Amniotic epithelial cell (primary cell): Measurements from ENCODE around the gene HAND1.
"Not testable (repeated sequence)": the region's sequence is repeated elsewhere in the genome, so short reads cannot be mapped to it uniquely, and the experiment has no call there.

Experiments used
- DNase-seq: peaks from one replicate; pipeline ENCODE4 v3.0.0-alpha.2; 2010; ENCODE audit warnings: low read depth

HAND1 gene

DNA sequence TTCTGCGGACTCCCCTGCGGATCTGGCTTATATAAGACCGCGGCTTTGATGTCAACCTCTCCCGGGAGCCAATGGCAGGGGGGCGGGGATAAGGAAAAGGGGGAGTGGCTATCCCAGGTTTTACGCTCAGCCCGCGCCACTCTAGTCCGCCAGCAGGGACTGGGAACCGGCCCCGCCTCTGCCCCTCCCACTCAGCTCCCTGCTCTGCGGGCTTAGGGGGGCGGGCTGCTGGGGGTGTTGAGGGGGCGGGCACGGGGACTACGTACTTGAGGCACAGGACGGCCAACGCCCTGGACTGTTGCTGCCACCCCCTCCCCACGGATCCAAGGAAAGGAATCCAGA lies at the start of gene HAND1:
TSS of gene HAND1 (minus strand) at position 4 of the 342 bp plus-strand sequence. CDS start 219 bp downstream, outside the sequence.
- no peak for DNase-seq

DNA sequence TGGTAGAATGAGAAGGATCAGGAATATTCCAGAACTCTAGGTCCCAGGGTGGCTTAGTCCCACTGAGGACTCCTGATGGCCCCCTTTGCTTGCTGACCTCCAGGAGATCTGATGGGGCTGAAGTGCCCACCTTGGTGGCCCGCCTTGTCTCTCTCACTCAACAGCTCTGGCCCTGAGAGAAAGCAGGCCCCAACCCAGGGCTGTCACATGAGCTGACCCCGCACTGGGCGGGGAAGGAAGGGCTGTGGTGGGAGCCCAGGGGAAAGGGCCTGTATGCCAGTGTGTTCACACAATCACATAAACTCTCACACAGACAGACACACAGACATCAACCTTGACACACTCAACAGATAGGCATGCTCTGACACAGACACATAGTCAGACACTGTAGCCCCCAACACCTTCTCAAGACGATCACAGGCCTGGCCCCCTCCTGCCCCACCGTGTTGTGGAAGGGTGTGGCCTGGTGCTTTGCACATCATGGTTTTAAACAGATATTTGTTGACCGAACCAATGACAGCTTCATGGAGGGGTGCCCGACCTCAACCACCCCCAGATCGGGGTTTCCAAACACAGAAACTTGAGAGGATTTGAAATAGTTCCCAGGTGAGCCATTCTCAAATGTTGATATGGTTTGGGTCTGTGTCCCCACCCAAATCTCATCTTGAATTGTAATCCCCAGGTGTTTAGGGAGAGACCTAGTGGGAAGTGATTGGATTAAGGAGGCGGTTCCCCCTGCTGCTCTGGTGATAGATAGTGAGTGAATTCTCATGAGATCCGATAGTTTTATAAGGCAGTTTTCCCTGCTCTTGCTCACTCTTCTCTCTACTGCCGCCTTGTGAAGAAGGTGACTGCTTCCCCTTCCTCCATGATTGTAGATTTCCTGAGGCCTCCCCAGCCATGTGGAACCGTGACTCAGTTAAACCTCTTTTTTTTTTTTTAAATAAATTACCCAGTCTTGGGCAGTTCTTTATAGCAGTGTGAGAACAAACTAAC lies 48.5 kb upstream of the HAND1 start:
- DNase-seq: no peak

DNA sequence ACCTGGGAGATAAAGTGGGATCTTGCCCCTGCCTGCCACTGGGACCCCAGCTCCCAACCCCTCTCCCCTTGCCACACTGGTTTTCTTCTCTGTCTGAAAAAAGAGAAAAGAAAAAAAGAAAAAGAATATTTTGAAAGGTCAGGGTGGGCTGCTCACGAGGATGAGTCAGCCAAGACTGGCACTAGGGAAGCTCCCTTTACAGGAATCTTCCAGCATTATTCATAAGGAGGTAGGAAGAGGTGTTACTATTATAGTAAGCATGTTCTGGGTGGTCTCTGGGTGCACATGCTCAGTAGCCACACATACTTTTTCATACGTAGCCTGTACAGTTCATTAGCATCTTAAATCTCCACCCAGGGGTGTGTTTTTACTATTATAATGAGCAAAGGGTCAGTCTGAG lies 46.8 kb upstream of the HAND1 start:
- DNase-seq: no peak

DNA sequence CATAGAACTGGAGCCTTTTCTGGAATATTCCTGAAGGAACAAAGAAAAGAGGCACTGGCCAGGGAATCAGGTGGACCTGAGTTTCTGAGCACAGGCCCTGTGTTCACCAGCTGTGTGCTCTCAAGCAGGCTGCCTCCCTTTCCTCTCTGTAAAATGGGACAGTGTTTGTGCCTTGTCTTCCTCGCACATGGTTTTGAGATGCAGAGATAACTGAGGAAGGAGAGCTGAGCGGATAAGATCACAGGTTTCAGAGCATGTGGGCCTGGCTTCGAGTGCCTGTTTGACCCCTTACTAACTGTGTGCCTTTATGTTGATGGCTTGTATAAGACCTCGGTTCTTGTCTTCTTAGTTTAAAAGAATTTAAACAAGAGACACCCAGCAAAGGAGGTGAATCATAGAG lies 46.2 kb upstream of the HAND1 start:
- no peak for DNase-seq

DNA sequence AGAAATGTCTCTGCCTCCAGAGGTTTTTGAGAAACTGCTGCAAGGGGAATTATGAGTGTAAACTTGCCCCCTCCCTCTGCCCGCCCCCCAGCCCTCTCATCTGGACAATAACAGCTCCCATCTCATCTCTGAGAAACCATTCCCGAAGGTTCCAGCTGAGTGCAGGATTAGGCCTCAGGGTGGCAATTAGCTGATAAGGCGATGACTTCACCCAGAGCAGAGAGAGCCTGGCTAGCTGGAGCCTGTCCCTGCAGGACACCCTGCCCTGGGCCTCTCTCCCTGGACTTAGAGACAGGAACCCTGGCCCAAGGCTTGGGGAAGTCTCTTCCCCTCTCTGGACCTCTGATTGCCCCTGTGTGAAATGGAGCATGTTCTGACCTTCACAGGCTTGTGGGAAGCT lies 45.7 kb upstream of the HAND1 start:
- DNase-seq: peak; percentile 55

DNA sequence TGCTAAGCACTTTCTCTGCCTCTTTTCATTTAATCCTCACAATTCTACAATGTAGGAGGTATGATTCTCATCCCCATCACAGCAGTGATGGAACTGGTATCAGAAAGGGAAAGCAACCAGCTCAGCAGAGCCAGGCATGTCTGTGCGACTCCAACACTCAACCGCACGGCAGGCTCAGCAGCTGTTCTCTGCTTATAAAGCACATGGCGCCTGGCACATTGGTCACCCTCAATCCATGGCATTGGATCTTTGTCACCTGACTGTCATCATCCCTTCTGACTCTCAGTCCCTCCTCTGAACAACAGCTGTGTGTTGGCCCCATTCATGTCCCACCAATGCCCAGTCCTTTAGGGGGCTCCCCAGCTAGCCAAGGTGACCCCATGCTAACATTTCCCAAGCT lies 45.1 kb upstream of the HAND1 start:
- no peak for DNase-seq

DNA sequence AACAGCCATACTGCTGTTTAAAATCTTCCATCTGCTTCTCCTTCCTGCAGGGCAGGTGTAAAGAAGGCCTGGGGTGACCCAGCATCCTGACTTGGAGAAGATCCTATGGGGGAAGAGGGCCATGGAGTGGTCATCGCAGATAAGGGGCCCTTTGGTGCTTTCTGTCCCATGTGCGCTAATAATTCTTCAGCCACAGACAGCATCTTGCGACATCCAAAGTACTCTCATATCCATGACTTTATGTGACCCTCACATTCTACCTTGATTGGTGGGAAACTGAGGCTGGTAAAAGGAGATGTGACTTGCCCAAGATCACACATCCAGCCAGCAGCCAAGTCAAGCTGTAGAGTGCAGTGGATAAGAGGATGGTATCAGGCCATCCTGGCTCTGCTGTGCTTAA lies 44.3 kb upstream of the HAND1 start:
- DNase-seq: no peak

DNA sequence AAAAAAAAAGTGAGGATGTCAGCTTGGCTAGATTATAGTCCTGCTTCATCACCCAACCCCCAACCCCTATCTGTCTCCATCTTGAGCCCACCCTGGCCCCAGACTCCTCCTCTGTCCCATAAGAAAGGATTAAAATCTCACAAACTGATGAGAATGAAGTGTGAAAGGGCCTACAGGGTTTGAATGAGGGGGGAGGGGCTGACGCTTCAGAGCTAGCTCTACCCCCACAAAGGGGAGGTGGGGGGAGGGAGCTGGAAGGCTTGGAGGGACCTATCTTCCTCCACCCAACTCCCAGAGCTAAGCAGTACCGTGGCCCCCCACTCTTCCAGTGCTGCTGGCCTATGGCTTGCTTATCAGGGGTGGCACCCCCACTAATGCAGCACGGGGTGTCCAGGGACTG lies 43.7 kb upstream of the HAND1 start:
- DNase-seq: no peak

DNA sequence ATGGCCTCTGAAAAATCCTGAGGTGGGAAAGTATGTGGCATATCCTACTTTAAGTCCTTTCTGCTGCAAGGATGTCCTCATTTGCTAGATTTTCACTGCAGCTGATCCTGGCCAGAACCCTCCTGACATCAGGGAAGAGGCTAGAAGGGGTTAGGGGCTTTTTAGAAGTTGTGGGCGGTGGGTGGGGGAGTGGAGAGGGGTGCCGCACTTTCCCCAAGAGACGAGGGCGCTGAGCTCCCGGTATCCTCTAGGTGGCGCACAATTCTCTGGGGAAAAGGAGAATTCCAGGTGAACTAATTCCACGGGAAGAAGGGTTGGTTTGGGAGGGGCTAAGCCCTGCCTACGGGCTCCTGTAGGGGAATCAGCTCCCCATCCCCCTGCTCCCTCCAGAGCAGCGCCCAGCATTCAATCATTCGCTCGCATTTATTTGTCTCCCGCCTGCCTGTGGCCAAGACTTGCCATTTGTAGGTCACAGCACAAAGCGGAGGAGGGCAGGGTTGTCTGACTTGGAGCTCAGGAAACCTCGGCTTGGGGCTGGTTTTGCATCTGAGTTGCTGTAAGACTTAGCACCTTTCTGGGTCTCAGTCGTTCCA lies 42.9 kb upstream of the HAND1 start:
- DNase-seq: no peak

DNA sequence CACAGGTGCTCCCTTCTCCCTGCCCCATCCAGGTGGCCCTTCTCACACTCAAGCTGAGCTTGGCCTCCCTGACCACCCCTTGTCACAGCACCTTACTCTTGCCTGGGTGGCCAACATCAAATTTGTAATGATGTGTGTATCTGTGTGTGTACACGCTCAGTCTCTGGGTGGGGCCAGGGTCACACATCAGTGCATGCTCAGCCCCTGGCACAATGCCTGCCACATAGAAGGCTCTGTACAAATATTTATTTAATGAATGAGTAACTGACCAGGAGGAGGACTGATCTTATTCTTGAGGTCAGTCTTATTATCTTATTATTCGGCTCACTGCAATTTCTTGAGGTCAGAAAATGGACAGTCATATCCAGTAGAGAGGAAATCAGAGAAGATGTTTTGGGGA lies 41.3 kb upstream of the HAND1 start:
- peak; percentile 73 for DNase-seq

DNA sequence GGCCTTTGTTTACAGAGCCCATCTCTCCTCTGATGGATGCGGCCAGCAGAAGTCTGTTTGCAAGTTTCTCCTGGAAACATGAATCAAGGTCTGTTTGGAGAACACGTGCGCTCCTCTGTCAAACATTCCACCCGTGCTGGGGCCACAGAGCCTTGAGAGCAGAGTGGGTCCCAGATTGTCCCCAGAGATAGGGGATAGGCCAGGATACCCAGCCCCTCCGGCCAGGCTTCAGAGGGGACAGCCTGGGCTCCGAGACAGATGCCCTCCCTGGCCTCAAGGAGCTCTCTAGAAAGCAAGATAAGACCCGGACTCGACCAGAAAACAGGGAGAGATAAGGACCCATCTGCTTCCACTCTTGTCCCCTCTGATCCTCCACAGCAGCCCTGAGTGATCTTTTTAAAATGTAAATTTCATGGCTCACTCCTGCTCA lies 40.4 kb upstream of the HAND1 start:
- DNase-seq: no peak

DNA sequence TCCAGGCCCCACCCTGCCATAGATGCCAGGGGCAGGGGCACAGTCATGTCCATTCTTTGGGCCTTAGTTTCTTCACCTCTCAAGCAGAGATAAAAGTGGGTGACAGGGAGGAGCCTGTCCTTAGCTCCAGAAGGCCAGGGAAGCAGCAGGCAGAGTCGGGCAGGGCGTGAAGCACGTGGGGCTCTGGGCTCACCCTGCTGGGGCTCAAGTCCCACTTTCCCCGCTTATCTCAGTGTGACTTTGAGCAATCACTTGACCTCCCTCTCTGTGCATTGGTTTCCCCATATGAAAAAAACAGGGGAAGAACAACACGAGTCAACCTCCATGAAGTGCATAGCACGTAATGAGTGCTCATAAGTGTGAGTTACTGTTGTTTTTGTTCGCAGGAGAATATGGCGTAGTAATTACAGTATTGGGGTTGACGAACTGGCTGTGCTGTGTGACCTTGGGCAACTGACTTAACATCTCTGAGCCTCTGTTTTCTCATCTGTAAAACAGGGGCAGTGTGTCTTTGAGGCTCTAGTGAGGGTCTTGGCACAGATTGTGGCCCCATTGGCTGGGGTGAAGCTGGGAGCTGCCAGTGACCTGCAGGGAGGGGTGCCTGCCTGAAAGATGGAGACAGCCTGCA lies 39.9 kb upstream of the HAND1 start:
- no peak for DNase-seq

DNA sequence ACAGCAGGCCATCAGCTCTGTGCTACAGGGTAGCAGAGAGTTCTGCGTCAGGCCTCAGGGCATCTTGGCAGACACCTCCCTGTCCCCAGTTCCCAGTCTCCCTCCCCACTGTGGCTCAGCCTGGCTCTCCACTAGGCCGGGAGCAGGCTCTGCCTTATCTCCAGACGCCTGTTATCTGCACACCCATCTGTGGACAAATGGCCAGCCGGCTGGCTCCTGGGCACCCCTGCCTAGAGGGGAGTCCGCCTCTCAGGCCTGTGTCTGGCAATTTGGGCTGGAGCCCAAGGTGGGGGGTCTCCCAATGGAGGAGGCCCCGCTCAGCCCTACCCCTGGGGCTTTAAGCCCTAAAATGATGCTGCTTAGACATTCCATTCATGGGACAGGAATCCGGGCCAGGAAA lies 39.2 kb upstream of the HAND1 start:
- no peak for DNase-seq

DNA sequence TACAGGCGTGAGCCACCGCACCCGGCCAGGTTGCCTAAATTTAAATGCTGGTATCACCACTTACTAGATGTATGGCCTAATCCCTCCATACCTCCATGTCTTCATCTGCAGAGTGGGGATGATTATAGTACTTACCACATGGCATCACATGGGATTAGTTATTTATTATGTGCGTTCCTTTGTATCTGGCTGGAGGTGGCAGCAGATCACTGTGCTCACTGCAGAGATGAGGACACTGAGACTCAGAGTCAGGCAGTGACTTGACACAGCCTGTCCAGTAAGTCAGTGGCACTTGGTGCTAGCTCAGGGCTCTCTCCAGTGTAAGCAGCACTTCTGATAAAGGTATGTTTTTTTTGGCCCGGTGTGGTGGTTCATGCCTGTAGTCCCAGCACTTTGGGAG lies 38.4 kb upstream of the HAND1 start:
- no peak for DNase-seq

DNA sequence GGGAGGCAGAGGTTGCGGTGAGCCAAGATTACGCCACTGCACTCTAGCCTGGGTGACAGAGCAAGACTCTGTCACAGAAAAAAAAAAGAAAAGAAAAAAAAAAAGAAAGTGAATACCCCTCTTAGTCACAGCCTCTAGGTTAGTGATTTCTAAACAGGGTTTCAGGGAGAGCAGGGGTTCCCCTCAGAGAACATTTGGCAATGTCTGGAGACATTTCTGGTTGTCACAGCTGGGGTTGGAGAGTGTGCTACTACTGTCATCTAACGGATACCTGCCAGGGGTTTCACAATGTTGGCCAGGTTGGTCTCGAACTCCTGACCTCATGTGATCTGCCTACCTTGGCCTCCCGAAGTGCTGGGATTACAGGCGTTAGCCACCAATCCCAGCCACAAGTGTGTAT lies 37.5 kb upstream of the HAND1 start:
- not testable (repeated sequence) for DNase-seq

DNA sequence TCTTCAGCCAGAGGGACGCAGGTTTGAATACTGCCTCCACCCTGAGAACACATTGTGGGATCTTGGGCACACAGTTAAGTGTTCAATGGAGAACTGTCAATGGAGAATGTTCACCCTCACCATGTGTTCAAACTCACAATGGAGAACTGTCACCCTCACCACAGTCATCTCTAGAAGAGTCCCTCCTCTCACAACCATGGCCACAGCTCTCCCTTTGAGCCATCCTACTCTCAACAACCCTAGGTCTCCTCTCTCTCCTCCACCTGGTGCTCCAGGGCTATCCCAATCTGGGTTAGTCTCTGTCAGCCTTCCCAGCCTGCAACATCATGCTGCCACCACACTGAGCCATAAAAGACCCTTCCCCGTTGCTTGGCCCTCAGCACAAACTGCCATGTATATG lies 36.3 kb upstream of the HAND1 start:
- DNase-seq: no peak

DNA sequence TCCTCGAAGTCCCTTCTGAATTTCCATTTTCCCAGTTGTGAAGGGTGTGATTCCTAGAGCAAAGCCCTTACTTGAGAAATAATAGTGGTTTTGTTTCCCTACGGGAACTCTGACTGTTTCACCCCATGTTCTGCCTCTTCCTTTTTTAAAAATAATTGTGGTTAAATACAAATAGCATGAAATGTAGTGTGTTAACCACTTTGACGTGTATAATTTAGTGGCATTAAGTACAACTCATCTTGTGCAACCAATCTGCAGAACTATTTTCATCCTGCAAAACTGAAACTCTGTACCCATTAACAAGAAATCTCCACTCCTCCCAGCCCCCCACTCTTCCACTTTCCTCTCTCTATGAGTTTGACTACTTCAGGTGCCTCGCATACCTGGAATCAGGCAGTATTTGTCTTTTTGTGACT lies 35.6 kb upstream of the HAND1 start:
- peak; percentile 90 for DNase-seq

DNA sequence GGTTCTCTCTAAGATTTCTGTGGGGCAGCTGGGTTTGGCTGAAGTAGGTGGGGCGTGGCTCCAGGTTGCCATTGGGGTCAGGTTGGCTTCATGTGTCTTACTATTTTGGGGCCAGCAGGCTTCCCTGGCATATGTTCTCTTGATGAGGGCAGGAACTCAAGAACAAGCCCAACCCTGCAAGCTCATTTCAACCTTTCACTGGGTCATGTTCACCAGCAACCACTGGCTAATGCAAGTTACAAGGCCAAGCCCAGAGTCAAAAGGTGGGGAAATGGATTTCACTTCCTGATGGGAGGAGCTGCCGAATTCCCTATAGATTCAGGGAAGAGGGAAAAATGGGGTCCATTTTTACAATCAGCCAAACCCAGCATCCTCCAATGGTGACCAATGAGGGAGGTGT lies 34.0 kb upstream of the HAND1 start:
- no peak for DNase-seq

DNA sequence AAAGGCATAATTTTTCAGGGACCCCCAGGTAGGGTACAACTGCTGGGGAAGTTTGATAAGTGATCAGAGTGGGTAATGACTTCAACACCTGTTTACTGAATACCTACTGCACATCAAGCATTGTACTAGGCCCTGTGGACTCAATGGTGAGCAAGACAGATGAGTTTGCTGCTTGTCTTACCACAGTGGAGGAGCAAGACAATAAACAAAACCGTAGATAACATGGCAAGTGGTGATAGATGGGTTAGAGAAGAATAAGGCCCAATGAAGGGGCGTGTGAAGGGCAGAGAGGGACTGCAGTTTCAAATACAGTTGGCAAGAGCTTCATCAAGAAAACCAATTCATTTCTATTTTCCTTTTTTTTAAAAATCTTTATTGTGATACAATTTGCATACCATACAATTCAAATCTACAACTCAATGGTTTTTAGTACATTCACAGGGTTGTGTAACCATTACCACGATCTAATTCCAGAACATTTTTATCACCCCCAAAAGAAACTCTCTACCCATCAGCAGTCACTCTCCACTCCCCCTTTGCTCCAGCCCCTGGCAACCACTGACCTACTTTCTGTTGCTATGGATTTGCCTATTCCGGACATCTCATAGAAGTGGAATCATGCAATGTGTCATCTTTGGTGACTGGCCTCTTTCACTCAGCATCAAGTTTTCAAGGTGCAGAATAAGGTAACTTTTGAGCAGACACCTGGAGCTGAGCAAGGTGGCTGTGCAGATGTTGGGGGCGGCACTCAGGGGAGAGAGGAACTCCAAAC lies 31.9 kb upstream of the HAND1 start:
- peak; percentile 85 for DNase-seq

DNA sequence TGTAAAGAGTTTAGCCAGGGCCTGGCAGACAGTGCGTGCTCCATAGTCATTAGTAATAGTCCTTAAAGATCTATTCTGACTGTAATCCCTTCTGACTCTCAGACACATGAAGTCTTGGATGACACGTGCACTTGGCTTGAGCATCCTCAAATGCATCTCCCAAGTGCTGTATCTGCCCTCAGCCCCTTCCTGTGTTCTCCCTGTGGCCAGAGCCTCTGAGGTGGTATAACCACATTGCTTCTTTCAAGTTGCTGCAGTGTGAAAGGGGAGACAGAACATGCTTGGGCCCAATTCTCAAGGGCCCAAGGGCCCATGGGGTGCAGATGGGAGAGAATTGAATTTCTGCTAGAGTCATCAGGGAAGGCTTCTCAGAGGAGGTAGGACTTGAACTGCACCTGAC lies 30.1 kb upstream of the HAND1 start:
- DNase-seq: no peak

DNA sequence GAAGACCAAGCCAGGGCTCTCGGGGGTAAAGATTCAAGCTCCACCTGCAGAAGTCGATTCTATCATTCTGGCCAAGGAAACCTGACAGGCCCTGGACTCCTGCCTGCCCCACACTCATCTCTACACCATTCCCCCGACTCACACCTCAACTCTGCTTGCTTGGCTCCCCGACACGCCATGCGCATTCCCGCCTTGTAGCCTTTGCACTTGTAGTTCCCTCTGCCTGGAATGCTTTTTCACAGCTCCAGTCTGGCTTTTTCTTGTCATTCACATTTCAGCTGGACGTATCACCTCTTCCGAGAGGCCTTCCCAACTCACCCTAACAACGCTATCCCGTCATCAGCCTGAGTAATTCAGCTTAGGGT lies 28.7 kb upstream of the HAND1 start:
- DNase-seq: no peak

DNA sequence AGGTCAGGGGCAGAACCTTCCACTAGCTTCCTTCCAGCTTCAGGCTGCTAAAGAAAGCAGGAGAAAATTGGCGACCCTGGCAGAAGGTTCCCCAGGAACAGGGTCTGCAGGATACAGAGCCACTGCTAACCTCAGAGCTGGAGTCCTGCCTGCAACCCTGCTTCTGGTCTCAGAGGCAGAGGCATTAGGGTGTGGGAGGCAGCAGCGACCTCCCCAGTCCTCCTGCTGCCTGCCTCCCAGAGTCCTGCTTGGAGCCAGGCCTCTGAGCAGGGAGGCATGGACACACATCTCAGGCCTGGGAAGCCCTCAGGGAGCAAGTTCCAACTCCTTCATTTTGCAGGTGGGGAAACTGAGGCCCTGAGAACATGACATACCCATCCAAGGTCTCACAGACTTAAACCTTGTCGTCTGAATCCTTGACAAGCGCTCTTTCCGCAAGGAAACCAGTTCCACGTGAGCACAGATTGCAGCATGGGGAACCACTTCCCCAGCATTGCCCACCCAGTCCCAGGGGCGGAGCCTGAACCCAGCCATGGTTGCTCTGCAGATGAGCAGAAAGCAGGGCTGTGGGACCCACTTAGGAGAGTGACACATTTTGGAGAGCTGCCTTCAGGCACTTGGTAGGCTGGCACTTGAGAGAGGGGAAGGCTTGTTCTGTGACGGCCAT lies 28.2 kb upstream of the HAND1 start:
- DNase-seq: no peak
